Vagina (tissue), 2 donors: ENCODE data around the gene OTULINL.

Source experiments
- POLR2A ChIP-seq, 2 donors: fragments of 450-650 bp; IDR thresholded peaks; one replicate each; pipeline ENCODE4 v1.6.1; 2017; ENCODE audit warnings: antibody characterized with exemption in 2 of 2, mild to moderate bottlenecking in 2 of 2, moderate library complexity in 2 of 2
- TF ChIP-seq, protein P1 (sequence below), 3 experiments: fragments of 450-650 bp in 2 of 3; fragments of 200-600 bp in 1 of 3; sonication (generic) in 1 of 3; IDR thresholded peaks; one replicate each; pipeline ENCODE4 v1.5.1; 2017 to 2019; ENCODE audit warnings: antibody characterized with exemption in 3 of 3, mild to moderate bottlenecking in 2 of 3, moderate library complexity in 2 of 3

DNA sequence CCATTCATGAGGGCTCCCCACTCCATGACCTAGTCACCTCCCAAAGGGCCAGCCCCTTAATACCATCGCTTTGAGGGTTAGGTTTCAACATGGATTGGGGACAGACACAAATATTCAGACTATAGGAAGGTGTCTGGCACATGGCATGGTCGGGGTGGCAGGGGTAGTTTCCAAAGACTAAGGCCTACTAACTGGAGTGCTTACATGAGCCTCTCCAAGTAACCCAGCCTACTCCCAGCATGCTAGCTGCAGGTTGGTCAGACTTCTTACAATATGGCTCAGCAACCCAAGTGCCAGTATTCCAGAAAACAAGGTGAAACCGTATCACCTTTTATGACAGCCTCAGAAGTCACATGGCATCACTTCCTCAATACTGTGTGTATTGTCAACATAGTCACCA, 19.9 kb upstream of the OTULINL start:
- TF ChIP-seq, protein P1, sequence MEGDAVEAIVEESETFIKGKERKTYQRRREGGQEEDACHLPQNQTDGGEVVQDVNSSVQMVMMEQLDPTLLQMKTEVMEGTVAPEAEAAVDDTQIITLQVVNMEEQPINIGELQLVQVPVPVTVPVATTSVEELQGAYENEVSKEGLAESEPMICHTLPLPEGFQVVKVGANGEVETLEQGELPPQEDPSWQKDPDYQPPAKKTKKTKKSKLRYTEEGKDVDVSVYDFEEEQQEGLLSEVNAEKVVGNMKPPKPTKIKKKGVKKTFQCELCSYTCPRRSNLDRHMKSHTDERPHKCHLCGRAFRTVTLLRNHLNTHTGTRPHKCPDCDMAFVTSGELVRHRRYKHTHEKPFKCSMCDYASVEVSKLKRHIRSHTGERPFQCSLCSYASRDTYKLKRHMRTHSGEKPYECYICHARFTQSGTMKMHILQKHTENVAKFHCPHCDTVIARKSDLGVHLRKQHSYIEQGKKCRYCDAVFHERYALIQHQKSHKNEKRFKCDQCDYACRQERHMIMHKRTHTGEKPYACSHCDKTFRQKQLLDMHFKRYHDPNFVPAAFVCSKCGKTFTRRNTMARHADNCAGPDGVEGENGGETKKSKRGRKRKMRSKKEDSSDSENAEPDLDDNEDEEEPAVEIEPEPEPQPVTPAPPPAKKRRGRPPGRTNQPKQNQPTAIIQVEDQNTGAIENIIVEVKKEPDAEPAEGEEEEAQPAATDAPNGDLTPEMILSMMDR (IDR thresholded peaks at IDR 0.05): no peak
- no peak for TF ChIP-seq POLR2A (IDR thresholded peaks at IDR 0.05)
